Stomach (tissue), 9 donors: ENCODE results near the gene GOLT1A. TPM values are rescaled to one million over a fixed set of nuclear protein-coding genes. Genes with fewer than 3 reads are reported as not detected.

Source experiments
- DNase-seq, 2 donors: peaks; one replicate each; pipeline versions ENCODE4 v3.0.0 to v3.0.0-alpha.2; 2013 to 2019
- H3K27ac ChIP-seq, 5 donors: fragments of 200-600 bp in 4 of 5; sonication (generic) in 4 of 5; one replicate each; pipeline ENCODE4 v1.5.1; 2013 to 2019; ENCODE audit warnings: mild to moderate bottlenecking in 1 of 5, moderate library complexity in 1 of 5
- H3K27me3 ChIP-seq, 3 donors: fragments of 200-600 bp; sonication (generic); one replicate each; pipeline ENCODE4 v1.5.1; 2017 to 2019; ENCODE audit warnings: mixed run types in 1 of 3
- H3K36me3 ChIP-seq, 4 donors: fragments of 200-600 bp; sonication (generic); 1 replicate in 3 of 4; 2 replicates in 1 of 4; pipeline ENCODE4 v1.5.1; 2016 to 2019
- H3K4me1 ChIP-seq, 4 donors: fragments of 200-600 bp; sonication (generic); one replicate each; pipeline ENCODE4 v1.5.1; 2016 to 2019
- H3K4me3 ChIP-seq, 4 donors: fragments of 200-600 bp; sonication (generic) in 3 of 4; one replicate each; pipeline ENCODE4 v1.5.1; 2016 to 2019; ENCODE audit warnings: mild to moderate bottlenecking in 1 of 4
- H3K9me3 ChIP-seq, 4 donors: fragments of 200-600 bp; sonication (generic); one replicate each; pipeline ENCODE4 v1.5.1; 2016 to 2019
- EP300 ChIP-seq: sonication (generic); formaldehyde crosslinking; IDR thresholded peaks from one replicate; pipeline ENCODE4 v1.6.1; 2017; ENCODE audit warnings: antibody characterized with exemption
- POLR2A ChIP-seq, 4 donors: fragments of 450-650 bp; IDR thresholded peaks; one replicate each; pipeline ENCODE4 v1.6.1; 2016; ENCODE audit warnings: antibody characterized with exemption in 4 of 4, control low read depth in 2 of 4, mild to moderate bottlenecking in 1 of 4, moderate library complexity in 1 of 4
- POLR2AphosphoS5 ChIP-seq, 3 donors: sonication (generic); formaldehyde crosslinking; IDR thresholded peaks; one replicate each; pipeline ENCODE4 v1.6.1; 2016; ENCODE audit warnings: antibody characterized with exemption in 3 of 3
- WGBS, 5 donors: extraction: QIAGEN DNeasy Blood & Tissue Kit in 3 of 5; methylation state at CpG; one replicate each; pipeline versions ENCODE4 v1.1.5 to v1.1.7; 2013 to 2018; 5-methylcytosine and 5-hydroxymethylcytosine counted together
- intact Hi-C: fragments of 100-400 bp; cut with DNase I; formaldehyde crosslinking; loops from one replicate; pipeline ENCODE4 v1.15.1; 2023; ENCODE audit warnings: low total_unique reads
- polyA plus RNA-seq, 3 donors: library from polyadenylated mRNA; stranded (reverse); fragments of 200-250 nt; gene quantifications; one replicate each; pipeline ENCODE4 v1.2.3, GENCODE V29; 2013
- total RNA-seq, 5 donors: library from RNA; depleted of rRNA; stranded (reverse); fragments of >200 nt; gene quantifications; one replicate each; pipeline versions ENCODE4 v1.1.0 to v1.2.3, GENCODE V29; 2014 to 2016
- TF ChIP-seq, protein P1 (sequence below), 7 experiments: fragments of 450-650 bp in 4 of 7; fragments of 200-600 bp in 3 of 7; sonication (generic) in 3 of 7; IDR thresholded peaks; one replicate each; pipeline ENCODE4 v1.5.1; 2016 to 2019; ENCODE audit warnings: antibody characterized with exemption in 7 of 7, control low read depth in 2 of 7, mild to moderate bottlenecking in 1 of 7
- donor health status: healthy with polysubstance abuse.
- donor health status: Bipolar disorder and iron deficiency.
- donor health status: healthy.

Gene GOLT1A
- total and polyA plus RNA-seq, 8 donors: 1.8 to 16.6 (median 6.9) TPM; not detected in 2

DNA sequence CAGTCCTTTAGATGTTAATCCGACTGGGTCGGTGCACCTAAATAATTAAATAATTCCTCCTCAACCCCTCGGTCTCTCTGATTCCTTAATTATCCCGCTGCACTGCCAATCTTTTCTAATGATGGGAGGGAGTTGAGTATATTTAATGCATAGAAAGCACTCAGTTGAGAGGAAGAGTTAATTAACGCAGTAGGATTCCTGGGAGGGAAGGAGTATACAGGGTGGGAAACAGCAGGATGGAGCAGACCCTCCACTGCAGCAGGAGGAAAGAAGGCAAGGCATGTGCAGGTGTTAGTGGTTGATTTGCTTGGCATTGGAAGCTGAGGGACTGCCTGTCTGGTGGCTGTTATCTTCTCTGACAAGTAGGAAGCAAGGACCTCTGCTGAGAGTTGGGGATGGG lies 37.7 kb downstream of the GOLT1A start:
- 87 to 91% (median 88%) methylated on average over 5 of the region's 5 CpGs for WGBS, 5 donors
- intact Hi-C loops: no loop called here
- Histone ChIP-seq H3K27ac (no peak overlapping the region), H3K4me3 (no peak overlapping the region), H3K9me3 (no peaks in the 10 kb centered on the region), H3K36me3 (no peaks in the 10 kb centered on the region), H3K4me1 (no peaks in the 10 kb centered on the region), H3K27me3 (peaks cover 0 to 9% (median 0%) of the 10 kb centered on the region in 3 donors)
- no peak for DNase-seq
- no peak for TF ChIP-seq EP300
- TF ChIP-seq POLR2AphosphoS5 (IDR thresholded peaks at IDR 0.05): no peak
- no peak for TF ChIP-seq POLR2A (IDR thresholded peaks at IDR 0.05)
- TF ChIP-seq, protein P1, sequence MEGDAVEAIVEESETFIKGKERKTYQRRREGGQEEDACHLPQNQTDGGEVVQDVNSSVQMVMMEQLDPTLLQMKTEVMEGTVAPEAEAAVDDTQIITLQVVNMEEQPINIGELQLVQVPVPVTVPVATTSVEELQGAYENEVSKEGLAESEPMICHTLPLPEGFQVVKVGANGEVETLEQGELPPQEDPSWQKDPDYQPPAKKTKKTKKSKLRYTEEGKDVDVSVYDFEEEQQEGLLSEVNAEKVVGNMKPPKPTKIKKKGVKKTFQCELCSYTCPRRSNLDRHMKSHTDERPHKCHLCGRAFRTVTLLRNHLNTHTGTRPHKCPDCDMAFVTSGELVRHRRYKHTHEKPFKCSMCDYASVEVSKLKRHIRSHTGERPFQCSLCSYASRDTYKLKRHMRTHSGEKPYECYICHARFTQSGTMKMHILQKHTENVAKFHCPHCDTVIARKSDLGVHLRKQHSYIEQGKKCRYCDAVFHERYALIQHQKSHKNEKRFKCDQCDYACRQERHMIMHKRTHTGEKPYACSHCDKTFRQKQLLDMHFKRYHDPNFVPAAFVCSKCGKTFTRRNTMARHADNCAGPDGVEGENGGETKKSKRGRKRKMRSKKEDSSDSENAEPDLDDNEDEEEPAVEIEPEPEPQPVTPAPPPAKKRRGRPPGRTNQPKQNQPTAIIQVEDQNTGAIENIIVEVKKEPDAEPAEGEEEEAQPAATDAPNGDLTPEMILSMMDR (IDR thresholded peaks at IDR 0.05): no peak

- Histone ChIP-seq H3K27me3 (peaks cover 0 to 9% (median 0%) of the 10 kb centered on the region in 3 donors), H3K9me3 (peaks cover 0 to 10% (median 4%) of the 10 kb centered on the region in 4 donors), H3K4me3 (no peak overlapping the region), H3K27ac (no peak overlapping the region), H3K4me1 (no peaks in the 10 kb centered on the region), H3K36me3 (no peaks in the 10 kb centered on the region)
- 60 to 71% (median 61%) methylated on average over 3 of the region's 3 CpGs for WGBS, 5 donors
- no peak for DNase-seq
- TF ChIP-seq POLR2AphosphoS5 (IDR thresholded peaks at IDR 0.05) (no peak), POLR2A (IDR thresholded peaks at IDR 0.05) (no peak), EP300 (no peak)
- TF ChIP-seq, protein P1 (IDR thresholded peaks at IDR 0.05): no peak
- intact Hi-C loops: no loop called here
Measured at GRCh38 chr1:204174958-204175357, 38.8 kb downstream of the GOLT1A start.

DNA sequence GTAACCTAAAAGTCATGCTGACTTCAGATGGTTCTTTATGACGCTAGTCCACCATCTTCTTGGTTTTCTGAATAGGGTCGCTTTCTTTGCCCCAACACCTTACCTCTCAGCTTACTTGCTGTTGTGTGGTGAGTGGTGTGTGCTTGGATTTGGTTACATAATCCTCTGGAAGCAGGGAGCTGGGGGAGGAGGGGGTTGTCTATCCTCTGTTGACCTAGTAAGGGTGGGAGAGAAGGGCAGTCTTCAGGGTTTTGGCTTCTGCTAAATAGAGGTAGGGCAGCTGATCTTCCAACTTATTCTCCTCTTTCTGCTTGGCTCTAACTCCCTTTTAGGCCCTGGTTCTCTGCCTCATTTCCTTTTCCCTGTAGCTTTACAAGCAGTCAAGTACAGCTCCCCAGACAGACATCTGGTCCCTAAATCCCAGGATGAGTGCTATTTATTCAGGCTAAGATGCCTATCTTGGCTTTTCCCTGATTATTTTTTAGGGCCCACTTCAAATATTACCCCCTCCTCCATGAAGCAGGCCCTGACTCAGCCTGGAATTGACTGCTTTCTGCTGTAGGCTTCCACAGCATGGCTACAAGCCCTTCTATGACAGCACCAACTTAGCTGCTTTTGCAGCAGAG lies 41.3 kb downstream of the GOLT1A start:
- WGBS, 5 donors: 88 to 100% (median 91%) methylated on average over 2 of the region's 2 CpGs
- H3K36me3 ChIP-seq: no peaks in the 10 kb centered on the region
- H3K4me3 ChIP-seq: no peak overlapping the region
- peaks cover 0 to 23% (median 8%) of the 10 kb centered on the region in 4 donors for H3K9me3 ChIP-seq
- peaks cover 0 to 5% (median 0%) of the 10 kb centered on the region in 3 donors for H3K27me3 ChIP-seq
- intact Hi-C loops: no loop called here
- H3K4me1 ChIP-seq: no peaks in the 10 kb centered on the region
- no peak overlapping the region for H3K27ac ChIP-seq
- no peak for DNase-seq
- TF ChIP-seq EP300 (no peak), POLR2A (IDR thresholded peaks at IDR 0.05) (no peak)
- TF ChIP-seq, protein P1 (IDR thresholded peaks at IDR 0.05): no peak

DNA sequence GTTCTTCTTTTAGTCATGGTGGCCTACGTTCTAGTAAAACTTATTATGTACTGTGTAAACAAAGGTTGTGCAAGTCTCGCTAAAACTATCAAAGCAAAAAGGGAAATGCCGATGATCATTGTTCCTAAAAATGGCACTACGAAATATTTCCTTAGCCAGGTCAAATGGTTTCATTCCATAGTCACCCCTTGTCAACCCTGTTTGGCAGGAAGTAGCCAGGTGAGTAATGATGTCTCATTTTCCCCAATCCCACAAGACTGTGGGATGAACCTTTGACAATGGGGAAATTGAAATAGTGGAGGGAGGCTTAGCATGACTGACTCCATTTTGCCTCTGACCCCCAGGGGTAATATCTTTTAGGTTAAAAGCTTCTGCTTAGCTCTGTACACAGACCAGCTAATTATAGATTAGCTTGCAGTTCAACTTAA lies 42.0 kb downstream of the GOLT1A start:
- DNase-seq: peak in 1 of 2 donors; percentile 37
- H3K4me1 ChIP-seq: no peaks in the 10 kb centered on the region
- intact Hi-C loops: no loop called here
- peaks cover 0 to 23% (median 8%) of the 10 kb centered on the region in 4 donors for H3K9me3 ChIP-seq
- H3K4me3 ChIP-seq: no peak overlapping the region
- 23 to 41% (median 33%) methylated on average over 4 of the region's 4 CpGs for WGBS, 5 donors
- H3K36me3 ChIP-seq: no peaks in the 10 kb centered on the region
- H3K27me3 ChIP-seq: peaks cover 0 to 5% (median 0%) of the 10 kb centered on the region in 3 donors
- TF ChIP-seq, protein P1 (IDR thresholded peaks at IDR 0.05): no peak
- peak in 2 of 3 donors; percentile 22 to 33 for TF ChIP-seq POLR2AphosphoS5 (IDR thresholded peaks at IDR 0.05)
- no peak overlapping the region for H3K27ac ChIP-seq
